Activated CD4-positive, alpha-beta T cell treated with anti-CD3 and anti-CD28 coated beads for 4 hours (primary cell): ENCODE data around the gene POLR2A.

Experiments used
- DNase-seq, 2 donors: peaks; one replicate each; pipeline ENCODE4 v3.0.0-alpha.2; 2020

The POLR2A gene

DNA sequence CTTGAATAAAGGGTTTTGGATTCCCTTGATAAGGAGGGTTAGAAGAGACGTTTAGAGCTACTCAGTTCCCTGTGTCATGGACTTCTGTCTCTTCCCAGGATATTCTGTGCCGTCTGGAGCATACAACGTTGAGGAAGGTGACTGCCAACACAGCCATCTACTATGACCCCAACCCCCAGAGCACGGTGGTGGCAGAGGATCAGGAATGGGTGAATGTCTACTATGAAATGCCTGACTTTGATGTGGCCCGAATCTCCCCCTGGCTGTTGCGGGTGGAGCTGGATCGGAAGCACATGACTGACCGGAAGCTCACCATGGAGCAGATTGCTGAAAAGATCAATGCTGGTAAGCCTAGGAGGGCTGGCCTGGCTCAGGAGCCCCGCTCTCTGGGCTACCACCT, 24.7 kb downstream of the POLR2A start:
- DNase-seq: no peak

DNA sequence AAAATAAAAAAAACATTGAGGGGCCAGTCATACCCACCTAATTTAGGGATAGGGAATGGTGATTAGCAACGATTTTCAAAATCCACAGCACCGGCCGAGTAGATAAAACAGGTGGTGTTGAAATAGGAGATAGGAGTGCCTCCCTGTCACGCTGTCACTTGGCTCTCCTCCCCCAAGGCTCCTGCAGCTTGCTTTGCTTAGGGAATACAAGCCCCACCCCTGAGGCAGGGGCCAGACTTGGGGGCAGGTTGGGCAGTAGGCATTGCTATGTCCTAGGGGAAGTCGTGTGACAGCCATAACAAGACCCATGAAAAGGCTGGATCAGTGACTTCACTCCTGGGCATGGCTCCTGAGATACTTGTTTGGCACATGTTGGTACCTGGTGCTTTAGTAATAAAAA, 25.8 kb downstream of the POLR2A start:
- DNase-seq: no peak

DNA sequence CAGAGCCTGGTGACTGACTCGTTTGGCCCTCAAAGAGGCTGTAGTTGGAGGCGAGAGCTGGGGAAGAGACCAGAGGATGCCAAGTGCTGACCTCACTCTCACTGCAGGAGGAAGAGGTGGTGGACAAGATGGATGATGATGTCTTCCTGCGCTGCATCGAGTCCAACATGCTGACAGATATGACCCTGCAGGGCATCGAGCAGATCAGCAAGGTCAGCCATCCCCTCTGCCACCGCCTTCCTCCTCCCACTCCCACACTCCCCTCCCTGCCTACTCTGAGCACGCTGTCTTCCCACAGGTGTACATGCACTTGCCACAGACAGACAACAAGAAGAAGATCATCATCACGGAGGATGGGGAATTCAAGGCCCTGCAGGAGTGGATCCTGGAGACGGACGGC, 26.9 kb downstream of the POLR2A start:
- DNase-seq: no peak

DNA sequence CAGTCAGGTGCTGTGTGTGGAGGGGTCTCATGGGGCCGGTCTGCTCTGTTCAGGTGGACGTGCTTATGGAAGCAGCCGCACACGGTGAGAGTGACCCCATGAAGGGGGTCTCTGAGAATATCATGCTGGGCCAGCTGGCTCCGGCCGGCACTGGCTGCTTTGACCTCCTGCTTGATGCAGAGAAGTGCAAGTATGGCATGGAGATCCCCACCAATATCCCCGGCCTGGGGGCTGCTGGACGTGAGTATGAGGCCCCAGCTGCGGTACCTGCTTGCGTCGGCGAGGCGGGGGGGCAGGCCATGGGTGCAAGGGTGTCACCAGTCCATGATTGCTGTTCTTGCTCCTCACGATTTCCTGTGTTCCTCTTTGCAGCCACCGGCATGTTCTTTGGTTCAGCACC, 27.9 kb downstream of the POLR2A start:
- no peak for DNase-seq

GRCh38 chr17:7512824-7513540, 28.8 kb downstream of the POLR2A start:
- DNase-seq: no peak

DNA sequence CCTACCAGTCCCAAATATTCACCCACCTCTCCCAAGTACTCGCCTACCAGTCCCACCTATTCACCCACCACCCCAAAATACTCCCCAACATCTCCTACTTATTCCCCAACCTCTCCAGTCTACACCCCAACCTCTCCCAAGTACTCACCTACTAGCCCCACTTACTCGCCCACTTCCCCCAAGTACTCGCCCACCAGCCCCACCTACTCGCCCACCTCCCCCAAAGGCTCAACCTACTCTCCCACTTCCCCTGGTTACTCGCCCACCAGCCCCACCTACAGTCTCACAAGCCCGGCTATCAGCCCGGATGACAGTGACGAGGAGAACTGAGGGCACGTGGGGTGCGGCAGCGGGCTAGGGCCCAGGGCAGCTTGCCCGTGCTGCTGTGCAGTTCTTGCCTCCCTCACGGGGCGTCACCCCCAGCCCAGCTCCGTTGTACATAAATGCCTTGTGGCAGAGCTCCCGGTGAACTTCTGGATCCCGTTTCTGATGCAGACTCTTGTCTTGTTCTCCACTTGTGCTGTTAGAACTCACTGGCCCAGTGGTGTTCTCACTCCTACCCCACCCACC, 29.8 kb downstream of the POLR2A start:
- peak in 1 of 2 donors; percentile 23 for DNase-seq

DNA sequence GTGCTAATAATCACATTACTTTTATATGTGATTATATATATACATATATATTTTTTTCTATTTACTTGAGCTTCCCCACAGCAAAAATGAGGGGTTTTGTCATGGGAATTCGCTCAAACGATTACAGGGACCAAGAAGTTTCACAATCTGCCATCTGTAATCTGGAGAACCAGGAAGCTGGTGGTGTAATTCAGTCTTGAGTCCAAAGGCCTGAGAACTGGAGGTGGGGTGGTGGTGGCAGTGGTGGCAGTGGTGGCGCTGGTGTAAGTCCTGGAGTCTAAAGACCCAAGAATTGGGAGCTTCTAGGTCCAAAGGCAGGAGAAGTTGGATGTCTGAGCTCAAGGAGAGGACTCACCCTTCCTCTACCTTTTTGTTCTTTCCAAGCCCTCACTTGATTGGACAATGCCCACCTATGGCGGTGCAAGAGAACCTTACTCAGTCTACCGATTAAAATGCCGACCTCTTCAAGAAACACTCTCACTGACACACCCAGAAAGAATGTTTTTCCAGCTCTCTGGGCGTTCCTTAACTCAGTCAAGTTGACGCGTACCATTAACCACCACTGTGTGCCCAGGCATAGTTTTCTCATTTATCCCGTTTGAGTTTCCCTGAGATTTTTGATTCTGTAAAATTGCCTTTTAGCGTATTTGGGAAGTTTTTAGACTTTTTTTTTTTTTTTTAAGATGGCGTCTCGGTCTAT, 31.9 kb downstream of the POLR2A start:
- no peak for DNase-seq

GRCh38 chr17:7523033-7523432, 38.9 kb downstream of the POLR2A start:
- DNase-seq: peak; percentile 36 to 46

GRCh38 chr17:7528842-7529241, 44.7 kb downstream of the POLR2A start:
- DNase-seq: no peak

DNA sequence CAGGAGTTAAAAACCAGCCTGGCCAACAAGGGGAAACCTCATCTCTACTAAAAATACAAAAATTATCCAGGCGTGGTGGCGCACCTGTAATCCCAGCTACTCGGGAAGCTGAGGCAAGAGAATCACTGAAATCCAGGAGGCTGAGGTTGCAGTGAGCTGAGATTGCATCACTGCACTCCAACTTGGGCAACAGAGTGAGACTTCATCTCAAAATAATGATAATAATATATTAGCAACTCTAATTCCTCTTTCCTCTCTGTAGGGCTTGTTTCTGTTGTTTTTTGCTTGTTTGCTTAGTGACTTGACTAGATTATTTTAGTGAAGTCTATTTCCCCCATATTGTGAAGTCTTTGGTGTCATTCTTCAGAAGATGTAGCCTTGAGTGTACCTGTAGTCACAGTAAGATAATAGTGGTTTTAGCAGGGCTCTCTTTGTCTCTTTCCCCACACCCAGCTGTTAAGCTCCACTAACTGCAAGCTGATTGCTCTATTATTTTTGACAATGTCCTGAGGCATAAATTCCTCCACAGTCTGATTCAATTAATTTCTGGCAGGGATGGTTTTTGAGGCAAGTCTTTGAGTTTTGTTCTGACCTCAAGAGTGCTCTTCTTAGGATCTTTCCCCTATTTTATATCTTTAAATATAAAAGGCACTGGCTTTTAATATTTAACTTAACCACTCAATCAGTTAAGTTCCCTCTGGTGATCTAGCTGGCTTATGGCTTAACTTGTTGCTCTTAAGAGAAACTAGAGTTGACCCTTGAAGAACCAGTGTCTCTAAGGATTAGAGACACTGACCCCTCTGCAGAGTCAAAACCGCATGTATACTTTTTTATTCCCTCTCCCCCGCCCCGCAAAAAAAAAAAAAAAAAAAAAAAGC, 46.1 kb downstream of the POLR2A start:
- DNase-seq: no peak

- no peak for DNase-seq
Measured at GRCh38 chr17:7538050-7538449, 53.9 kb downstream of the POLR2A start.

DNA sequence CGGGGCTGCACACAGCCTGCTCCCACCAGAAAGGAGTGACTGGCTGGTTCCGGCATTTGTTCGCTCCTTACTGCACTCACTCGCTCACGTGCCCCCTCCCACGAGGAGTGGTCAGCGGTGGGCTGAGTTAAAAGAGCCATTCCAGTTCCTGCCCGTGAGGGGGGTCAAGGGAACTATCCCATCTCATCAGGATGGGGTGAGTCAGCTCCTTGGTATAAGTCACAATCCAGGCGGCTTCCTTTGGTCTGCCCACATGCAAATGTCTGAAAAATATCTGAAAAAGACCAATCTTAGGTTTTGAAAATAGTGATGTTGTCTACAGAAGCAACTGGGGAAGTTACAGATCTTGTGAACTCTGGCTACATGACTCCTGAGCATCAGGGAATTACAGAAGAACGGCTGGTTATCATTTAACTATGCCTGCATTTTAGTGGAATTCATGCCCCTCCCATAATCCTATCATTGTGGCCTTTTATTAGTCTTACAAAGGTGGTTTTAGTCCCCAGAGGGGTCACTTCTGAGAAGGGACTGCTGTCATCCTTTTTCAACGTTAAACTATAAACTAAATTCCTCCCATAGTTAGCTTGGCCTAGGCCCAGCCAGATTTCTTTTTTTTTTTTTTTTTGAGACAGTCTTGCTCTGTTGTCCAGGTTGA, 54.9 kb downstream of the POLR2A start:
- DNase-seq: no peak

GRCh38 chr17:7541074-7541621, 57.0 kb downstream of the POLR2A start:
- DNase-seq: no peak

DNA sequence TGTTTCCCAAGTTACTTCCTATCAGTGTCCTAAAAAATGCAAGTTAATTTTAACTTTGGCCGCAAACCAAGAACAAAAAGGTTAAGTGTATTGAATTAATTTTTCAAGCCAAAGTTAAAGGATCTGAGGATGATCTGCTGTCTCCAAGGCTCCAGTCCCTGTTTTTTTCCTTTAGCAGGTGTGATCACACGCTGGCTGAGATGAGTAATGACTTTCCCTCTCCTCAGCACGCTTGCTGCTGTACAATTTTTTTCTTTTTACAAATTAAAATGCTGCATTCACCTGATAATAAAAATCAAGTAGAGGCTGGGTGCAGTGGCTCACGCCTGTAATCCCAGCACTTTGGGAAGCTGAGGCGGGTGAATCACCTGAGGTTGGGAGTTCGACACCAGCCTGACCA, 60.7 kb downstream of the POLR2A start:
- no peak for DNase-seq

GRCh38 chr17:7548585-7549400, 64.6 kb downstream of the POLR2A start, which contains the start of gene TNFSF12:
TSS of gene TNFSF12 (plus strand) at chr17:7549058. CDS start at chr17:7549154, 96 bp downstream.
- peak; percentile 38 to 54 for DNase-seq
